Astrocyte of the cerebellum (primary cell): ENCODE data around the gene GLCE.

Experiments
- DNase-seq: peaks from one replicate; pipeline ENCODE4 v3.0.0-alpha.2; 2011; ENCODE audit warnings: low read depth
- H3K4me3 ChIP-seq: 2 replicates; pipeline ENCODE4 v1.5.1; 2011; ENCODE audit warnings: mild to moderate bottlenecking, low read depth, low read length, moderate library complexity
- CTCF ChIP-seq: IDR thresholded peaks from 2 replicates; pipeline ENCODE4 v1.5.1; 2012; ENCODE audit warnings: low read length, low read depth, moderate library complexity, mild to moderate bottlenecking; ENCODE audit errors: missing control alignments
- in situ Hi-C: cut with HindIII; loops from 2 replicates; pipeline ENCODE4 v1.10.0; 2017; ENCODE audit warnings: low sequenced_read_pairs

Gene GLCE

GRCh38 chr15:69127306-69127705 lies 33.1 kb upstream of the GLCE start:
- TF ChIP-seq CTCF, result no peak
- in situ Hi-C loops, result no loop called here
- H3K4me3 ChIP-seq, result no peak overlapping the region
- DNase-seq, result no peak

GRCh38 chr15:69128667-69129311 lies 31.6 kb upstream of the GLCE start:
- no peak for DNase-seq
- H3K4me3 ChIP-seq, result no peak overlapping the region
- in situ Hi-C loops, result no loop called here
- no peak for TF ChIP-seq CTCF

GRCh38 chr15:69131362-69132220 lies 28.8 kb upstream of the GLCE start:
- no peak for TF ChIP-seq CTCF
- DNase-seq, result no peak
- in situ Hi-C loops, result no loop called here
- H3K4me3 ChIP-seq, result no peak overlapping the region

GRCh38 chr15:69132430-69132829 lies 28.0 kb upstream of the GLCE start:
- in situ Hi-C loops, result no loop called here
- TF ChIP-seq CTCF, result no peak
- DNase-seq, result no peak
- H3K4me3 ChIP-seq, result no peak overlapping the region

DNA sequence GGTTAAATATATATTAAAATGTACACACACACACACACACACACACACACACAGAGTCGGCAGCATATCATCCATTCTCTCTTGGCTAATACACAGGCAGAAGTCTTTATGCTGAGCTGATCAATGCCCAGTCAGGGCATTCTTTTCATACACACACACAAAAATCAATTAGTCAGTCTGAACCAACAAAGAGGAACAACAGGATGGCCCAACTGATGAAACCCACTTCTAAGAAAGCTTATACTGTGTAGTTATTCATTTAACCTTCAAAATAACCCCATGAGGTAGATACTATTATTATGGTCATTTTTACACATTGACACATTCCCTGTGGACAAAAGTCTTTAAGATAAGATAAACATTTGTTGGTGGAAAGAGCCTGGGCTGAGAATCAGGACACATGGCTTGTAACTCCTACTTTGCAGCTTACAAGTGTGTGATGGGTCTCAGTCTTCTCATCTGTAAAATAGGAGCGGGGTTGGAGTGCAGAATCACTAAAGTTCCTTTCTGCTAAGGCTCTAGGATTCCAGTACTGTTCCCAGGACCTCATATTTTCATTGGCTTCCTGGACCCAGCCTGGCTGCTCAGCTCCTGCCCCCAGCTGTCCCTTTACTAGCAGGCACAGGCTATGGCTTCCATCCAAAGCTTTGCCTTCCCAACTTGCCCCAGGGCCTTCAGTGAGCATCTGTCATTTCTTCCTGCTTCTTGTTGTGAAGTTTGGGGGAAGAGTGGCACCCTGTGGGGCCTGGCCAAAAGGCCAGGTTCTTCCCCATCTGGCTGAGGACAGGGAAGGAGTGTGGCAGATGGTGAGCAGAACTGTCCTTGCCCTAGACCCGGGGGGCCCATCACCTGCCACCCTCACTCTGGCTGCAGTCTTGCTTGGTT lies 27.2 kb upstream of the GLCE start:
- in situ Hi-C loops, result no loop called here
- no peak for TF ChIP-seq CTCF
- no peak for DNase-seq
- no peak overlapping the region for H3K4me3 ChIP-seq

GRCh38 chr15:69133862-69134519 lies 26.4 kb upstream of the GLCE start:
- H3K4me3 ChIP-seq, result no peak overlapping the region
- TF ChIP-seq CTCF, result no peak
- no peak for DNase-seq
- in situ Hi-C loops, result no loop called here
